T-helper 1 cell treated with Interleukin-12 subunit alpha and Interleukin-12 subunit beta and Interleukin-4 antibody, amounts not matched to agents 30 ng/mL and 1 ng/mL, for 36 hours (primary cell): ENCODE results near the gene PLEKHN1. TPM values are rescaled to one million over a fixed set of nuclear protein-coding genes. Genes with fewer than 3 reads are reported as not detected.

ENCODE experiments used
- intact Hi-C: fragments of 100-400 bp; cut with micrococcal nuclease; formaldehyde crosslinking; loops from one replicate; pipeline ENCODE4 v1.15.1; 2024
- total RNA-seq: library from RNA; stranded (reverse); gene quantifications from 2 replicates; pipeline ENCODE4 v1.2.3, GENCODE V29; 2022

The PLEKHN1 gene
- total RNA-seq, 1 donor from 2014 or later: 2.2 TPM

- intact Hi-C loops: no loop called here
These were observed 7.4 kb downstream of the PLEKHN1 start for GRCh38 chr1:973459-974292.

- intact Hi-C loops: no loop called here
These were observed 8.0 kb downstream of the PLEKHN1 start for GRCh38 chr1:974293-974640.

DNA sequence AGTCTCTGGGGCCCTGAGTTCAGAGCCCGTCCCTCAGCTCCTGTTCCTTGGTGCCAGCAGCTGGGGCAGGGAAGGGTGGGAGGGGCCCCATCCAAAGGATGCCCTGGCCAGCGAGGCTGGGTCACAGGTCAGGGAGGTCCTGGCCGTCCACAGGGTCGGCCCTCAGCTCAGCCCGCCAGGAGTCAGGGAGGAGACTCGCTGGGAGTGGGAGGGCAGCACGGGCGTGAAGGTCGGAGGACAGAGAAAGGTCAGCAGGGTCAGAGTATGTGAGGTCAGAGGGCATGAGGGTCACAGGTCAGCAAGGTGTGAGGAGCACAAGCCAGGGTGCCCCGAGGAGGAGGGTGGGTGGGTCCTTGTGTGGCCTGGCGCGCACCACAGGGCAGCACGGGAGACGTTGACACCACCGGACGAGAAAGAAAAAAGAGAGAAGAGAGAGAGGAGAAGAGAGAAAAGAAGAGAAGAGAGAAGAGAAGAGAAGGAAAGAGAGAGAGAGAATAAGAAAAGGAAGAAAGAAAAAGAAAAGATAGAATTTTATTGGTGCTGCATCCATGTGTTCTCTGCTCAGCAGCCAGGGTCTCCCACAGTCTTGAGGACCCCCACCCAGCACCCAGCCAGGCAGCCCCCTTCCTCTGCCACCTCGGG is 8.5 kb downstream of the PLEKHN1 start:
- intact Hi-C loops: no loop called here

GRCh38 chr1:975365-975764 is 9.1 kb downstream of the PLEKHN1 start:
- intact Hi-C loops: no loop called here

GRCh38 chr1:975896-976683 is 9.8 kb downstream of the PLEKHN1 start:
- intact Hi-C loops: loop anchor here (1.0 kb wide), 2 partner anchors 72 to 106 kb away; no protein-coding TSS in a partner anchor

DNA sequence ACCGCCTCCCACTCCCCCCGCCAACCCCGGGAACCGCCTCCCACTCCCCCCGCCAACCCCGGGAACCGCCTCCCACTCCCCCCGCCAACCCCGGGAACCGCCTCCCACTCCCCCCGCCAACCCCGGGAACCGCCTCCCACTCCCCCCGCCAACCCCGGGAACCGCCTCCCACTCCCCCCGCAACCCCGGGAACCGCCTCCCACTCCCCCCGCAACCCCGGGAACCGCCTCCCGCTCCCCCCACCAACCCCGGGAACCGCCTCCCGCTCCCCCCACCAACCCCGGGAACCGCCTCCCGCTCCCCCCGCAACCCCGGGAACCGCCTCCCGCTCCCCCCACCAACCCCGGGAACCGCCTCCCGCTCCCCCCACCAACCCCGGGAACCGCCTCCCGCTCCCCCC is 10.5 kb downstream of the PLEKHN1 start:
- intact Hi-C loops: loop anchor here (1.0 kb wide), 2 partner anchors 72 to 106 kb away; no protein-coding TSS in a partner anchor

- intact Hi-C loops: no loop called here
These were observed 12.0 kb downstream of the PLEKHN1 start for GRCh38 chr1:978069-978834.

DNA sequence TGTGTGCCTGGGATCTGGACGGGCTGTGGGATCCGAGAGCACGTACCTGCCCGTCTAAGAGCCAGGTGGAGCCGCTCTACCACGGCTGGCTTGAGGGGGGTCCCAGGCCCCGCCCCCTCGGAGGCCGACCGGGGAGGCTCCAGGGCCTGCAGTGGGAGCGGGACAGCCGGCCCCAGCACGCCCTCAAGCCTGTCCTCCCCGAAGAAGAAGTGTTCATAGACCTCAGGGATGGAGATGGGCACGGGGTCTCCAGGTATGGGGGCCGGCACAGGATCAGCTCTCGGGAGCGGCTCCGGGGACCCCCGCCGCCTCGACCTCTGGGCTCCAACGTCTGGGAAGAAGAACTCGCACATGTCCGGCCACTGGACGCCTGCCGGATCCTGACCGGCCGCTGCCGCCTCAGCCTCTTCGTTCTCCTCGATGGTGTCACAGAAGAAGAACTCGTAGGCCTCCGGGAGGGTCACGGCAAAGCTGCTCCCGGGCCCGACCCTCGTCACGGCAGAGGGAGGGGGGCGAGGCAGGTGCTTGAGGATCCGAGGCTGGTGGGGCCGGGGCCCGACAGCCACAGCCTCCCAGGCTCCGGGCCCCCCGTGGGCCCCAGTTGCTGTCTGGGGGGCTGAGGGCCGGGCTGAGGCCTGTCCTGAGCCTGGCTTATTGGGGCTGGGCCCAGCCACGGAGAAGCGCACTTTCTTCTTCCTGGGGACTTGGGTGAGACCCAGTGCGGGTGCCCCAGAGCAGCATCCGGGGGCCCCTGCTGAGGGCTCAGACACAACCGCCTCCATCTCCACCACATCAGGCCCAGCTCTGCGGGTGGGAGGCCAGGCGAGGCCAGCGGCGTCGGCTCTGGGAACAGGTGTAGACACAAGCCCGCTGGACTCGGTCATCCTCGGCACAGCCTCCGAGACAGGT is 12.8 kb downstream of the PLEKHN1 start:
- intact Hi-C loops: no loop called here

DNA sequence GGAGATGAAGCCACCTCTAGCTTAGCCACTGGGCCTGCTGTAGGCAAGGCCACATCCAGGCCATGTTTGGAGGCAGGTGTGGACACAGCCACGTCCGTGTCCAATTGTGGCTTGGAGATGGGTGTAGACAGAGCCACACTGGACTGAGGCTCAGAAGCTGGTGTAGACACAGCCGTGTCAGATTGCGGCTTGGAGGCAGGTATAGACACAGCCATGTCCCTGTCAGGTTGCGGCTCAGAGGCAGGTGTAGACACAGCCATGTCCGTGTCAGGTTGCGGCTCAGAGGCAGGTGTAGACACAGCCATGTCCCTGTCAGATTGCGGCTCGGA is 13.4 kb downstream of the PLEKHN1 start:
- intact Hi-C loops: loop anchor here (5.0 kb wide), 1 partner anchor 313 kb away; no protein-coding TSS in a partner anchor

DNA sequence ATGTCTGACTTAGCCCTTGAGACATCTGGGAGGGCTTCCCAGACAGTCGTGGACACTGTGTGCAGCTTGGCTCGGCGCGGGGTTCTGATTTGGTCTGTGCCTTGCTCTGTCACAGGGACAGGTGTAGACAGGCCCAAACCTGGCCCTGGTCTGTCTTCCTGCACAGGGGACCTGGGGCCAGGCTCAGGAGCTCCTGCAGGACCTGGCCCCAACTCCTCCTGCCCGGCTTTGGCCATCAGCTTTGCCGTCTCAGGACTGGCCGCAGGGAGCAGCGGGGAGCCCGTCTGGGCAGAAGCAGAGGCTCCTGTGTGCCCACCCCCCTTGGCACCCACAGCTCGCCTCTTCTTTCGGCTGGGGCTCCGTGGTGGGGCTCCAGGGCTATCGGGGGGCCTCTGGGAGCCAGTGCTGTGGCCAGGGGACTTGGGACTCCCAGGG is 13.9 kb downstream of the PLEKHN1 start:
- intact Hi-C loops: loop anchor here (5.0 kb wide), 1 partner anchor 312 kb away; no protein-coding TSS in a partner anchor

DNA sequence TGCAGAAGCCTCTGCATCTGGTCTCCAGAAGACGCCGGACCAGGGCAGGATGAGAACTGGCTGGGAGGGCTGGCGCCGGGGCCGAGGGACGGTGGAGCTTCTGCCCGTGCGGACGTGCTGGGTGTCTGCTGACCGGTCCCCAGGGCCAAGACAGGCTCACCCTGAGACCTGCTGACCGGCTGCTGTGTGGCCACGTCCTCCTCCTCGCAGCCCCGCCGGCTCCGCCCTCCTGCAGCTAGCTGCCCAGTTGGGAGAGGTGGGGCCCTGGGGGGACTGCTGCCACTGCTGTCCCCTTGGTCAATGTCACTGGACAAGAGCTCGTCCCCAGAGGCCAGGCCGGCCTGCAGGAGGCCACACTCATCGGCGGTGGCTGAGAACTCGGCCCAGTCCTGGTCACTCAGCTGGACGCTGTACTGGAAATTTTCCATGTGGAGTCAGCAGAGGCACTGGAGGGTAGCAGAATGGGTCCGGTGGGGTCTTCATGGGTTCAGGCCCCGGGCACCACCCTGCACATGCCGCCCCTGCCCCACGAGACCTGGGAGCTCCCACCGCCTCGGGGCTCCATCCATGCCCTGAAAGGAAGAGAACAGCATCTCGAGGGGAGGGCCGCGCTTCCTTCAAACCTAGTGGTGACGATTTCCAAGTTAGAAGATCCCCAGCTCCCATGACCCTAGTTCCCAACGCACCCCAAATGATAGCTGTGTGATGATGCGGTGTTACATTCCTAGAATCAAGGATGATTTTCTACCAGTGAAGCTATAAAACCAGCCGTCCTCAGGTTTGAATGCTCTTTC is 14.5 kb downstream of the PLEKHN1 start:
- intact Hi-C loops: loop anchor here (5.0 kb wide), 1 partner anchor 312 kb away; no protein-coding TSS in a partner anchor

DNA sequence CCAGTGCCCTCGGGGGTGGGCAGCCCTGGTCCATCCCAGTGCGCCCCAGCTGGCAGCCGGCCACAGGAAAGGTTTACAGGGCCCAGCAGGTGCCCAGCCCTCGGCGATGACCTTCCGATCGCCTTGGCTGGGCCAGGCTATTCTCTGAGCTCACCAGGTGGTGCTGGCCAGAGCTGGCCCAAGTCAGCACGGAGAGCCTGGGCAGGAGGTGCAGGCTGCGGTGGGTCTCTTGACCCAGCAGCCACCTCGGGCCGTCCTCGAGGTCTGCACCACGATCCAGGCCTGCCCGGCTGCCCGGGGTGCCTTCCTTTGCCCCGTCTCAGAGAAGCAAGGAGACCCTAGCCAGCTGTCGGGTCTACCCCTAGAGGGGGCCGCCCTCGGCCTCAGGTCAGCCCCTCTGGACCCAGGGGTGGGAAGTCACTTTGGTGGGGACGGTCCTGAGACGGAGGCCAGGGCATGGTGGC is 15.2 kb downstream of the PLEKHN1 start:
- intact Hi-C loops: loop anchor here (5.0 kb wide), 1 partner anchor 311 kb away; no protein-coding TSS in a partner anchor

- intact Hi-C loops: loop anchor here (5.0 kb wide), 1 partner anchor 310 kb away; no protein-coding TSS in a partner anchor
These were observed 15.8 kb downstream of the PLEKHN1 start, which contains the start of gene PERM1 for GRCh38 chr1:981955-982558. Gene PERM1 (minus strand): TSS chr1:982093. CDS start chr1:981029, 1,064 bp downstream.

- intact Hi-C loops: loop anchor here (5.0 kb wide), 1 partner anchor 309 kb away; no protein-coding TSS in a partner anchor
These were observed 16.6 kb downstream of the PLEKHN1 start for GRCh38 chr1:982765-983436.

- intact Hi-C loops: loop anchor here (1.0 to 5.0 kb wide), 2 partner anchors 80 to 308 kb away; no protein-coding TSS in a partner anchor
These were observed 17.7 kb downstream of the PLEKHN1 start for GRCh38 chr1:983798-984475.

GRCh38 chr1:984476-984814 is 18.2 kb downstream of the PLEKHN1 start:
- intact Hi-C loops: loop anchor here (1.0 to 5.0 kb wide), 2 partner anchors 80 to 308 kb away; no protein-coding TSS in a partner anchor

DNA sequence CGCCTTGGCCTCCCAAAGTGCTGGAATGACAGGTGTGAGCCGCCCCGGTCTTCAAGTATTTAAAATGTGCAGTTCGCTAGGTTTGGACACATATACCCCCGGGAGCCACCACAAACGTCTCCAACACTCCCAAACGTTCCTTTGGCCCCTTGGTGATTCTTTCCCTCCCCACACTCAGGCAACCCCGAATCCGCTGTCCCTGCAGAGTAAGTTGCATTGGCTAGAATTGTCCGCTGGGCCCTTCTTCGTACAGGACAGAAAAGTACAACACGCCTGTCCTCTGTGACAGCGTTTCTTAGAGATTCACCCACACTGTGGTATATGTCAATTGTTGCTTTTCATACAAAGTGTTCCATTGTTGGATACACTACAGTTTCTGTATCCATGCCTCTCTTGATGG is 18.8 kb downstream of the PLEKHN1 start:
- intact Hi-C loops: no loop called here
